NCI-H187 treated with DMSO at 0.1 percent for 48 hours (cell line): ENCODE data around the gene UGT1A9.

Experiments used
- DNase-seq: peaks from one replicate; lab custom pipeline; 2025; lab: John Stamatoyannopoulos, UW

The UGT1A9 gene

DNA sequence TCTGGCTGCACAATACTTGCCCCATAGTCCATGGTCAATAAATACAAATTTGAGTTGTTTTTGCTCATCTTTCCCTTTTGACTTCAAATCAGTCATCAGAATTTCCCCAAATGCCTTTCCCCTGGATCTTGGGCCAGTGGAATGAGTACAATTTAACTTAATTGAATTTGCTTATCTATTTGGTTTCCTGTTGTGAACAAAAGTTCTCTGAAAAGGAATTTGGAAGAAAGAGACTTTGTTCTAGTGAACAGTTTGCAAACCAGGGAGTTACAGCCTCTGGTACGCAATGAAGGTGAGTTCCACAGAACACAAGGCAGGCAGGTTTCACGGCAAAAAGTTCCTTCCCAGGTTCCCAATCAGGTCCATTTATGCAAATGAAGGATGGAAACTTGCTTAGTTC is 87.2 kb downstream of the UGT1A9 start:
- DNase-seq = no peak

GRCh38 chr2:233760043-233760442 is 88.3 kb downstream of the UGT1A9 start, which contains the start of gene UGT1A1:
TSS of gene UGT1A1 (plus strand) at chr2:233760270. CDS start at chr2:233760288, 18 bp downstream.
- no peak for DNase-seq

DNA sequence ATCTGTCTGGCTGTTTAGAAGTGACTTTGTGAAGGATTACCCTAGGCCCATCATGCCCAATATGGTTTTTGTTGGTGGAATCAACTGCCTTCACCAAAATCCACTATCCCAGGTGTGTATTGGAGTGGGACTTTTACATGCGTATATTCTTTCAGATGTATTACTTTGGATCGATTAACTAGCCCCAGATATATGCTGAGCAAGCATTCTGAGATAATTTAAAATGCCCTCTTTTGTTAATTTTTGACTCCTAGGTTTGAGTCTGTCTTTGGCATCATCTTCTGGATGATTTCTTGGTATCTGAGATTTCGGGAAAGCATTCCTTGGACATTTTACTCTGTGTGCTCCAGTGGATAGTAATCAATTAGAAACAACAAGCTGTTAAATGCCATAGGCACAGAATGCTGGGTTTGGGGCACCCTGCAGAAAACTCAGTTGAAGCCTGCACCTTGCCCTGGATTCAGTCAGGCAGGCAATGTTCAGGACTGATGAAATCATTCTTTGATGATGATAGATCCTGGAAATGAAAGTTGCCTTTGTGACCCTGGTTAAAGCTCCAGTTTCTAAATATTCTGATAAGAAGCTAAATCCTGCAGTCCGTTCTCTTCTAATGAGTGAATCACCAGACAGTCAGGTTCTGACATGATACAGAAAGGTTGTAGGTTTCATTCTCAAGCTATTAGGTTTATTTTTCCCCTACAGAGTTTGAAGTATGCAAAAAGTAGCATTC is 89.5 kb downstream of the UGT1A9 start:
- no peak for DNase-seq

GRCh38 chr2:233764264-233764663 is 92.6 kb downstream of the UGT1A9 start:
- no peak for DNase-seq

DNA sequence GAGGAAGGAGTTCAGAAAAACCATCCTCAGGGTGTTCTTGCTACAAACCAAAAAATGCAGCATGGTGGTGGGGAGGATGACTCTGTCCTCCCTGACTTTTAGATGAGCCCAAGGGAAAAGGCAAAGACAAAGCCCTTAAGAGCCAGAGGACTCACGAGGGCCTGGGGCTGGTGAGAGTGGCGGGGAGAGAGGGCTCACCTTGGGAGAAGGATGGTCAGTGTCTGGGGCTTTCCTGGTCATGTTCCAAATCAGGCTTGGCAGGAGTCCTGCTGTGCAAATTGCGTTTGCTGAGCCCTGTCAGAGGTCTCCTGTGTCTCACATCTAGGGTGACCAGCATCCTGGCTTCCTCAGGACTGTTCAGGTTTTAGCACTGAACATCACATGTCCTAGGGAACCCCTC is 93.1 kb downstream of the UGT1A9 start:
- DNase-seq = no peak

DNA sequence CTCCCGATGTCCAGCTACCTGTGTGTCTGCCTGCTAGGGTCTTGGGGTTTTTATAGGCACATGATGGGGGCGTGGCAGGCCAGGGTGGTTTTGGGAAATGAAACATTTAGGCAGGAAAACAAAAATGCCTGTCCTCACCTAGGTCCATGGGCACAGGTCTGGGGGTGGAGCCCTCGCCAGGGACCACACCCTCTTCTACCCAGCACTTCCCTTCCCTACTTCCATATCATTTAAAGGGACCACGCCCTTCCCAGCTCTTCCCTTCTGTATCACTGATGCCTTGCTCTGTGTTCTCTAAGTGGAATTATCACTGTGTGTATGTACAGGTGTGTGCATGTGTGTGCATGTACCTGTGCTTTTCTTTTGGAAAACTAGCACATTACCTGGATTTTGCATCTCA is 94.7 kb downstream of the UGT1A9 start:
- DNase-seq = no peak

GRCh38 chr2:233768076-233768475 is 96.4 kb downstream of the UGT1A9 start:
- DNase-seq = no peak

DNA sequence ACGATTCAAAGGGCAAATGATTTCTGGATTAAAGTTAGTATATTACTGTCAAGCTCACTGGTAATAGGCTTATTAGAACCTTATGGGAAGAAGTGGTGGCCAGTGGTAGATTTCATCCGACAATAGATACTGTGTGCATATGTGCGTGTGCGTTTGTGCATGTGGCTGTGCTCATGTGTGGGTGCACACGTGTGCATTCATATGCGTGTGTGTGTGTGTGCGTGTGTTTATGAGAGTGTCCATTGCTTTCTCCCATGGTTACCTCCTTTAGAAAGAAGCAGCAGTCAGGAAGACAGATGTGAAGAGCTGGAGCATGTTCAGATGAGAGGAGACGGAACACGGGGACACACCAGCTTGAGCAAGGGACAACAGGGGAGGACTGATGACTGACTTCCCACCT is 97.6 kb downstream of the UGT1A9 start:
- DNase-seq = no peak

GRCh38 chr2:233772153-233772552 is 100.5 kb downstream of the UGT1A9 start:
- DNase-seq = no peak

DNA sequence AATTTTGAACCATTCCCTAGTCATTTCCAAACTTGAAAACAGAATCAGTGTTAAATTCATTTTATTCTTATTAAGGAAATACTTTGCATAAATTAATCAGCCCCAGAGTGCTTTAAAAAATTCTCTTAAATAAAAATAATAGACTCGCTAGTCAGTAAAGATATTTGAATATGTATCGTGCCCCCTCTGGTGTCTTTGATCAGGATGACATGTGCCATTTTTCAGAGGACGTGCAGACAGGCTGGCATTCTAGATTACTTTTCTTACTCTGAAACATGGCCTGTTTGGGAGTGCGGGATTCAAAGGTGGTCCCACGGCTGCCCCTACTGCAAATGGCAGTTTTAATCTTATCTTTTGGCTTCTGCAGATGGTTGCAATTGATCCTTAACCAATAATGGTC is 100.9 kb downstream of the UGT1A9 start:
- DNase-seq = no peak

- no peak for DNase-seq
Measured at GRCh38 chr2:233773854-233774253, 102.2 kb downstream of the UGT1A9 start.

- DNase-seq = no peak
Measured at GRCh38 chr2:233775414-233775813, 103.7 kb downstream of the UGT1A9 start.

DNA sequence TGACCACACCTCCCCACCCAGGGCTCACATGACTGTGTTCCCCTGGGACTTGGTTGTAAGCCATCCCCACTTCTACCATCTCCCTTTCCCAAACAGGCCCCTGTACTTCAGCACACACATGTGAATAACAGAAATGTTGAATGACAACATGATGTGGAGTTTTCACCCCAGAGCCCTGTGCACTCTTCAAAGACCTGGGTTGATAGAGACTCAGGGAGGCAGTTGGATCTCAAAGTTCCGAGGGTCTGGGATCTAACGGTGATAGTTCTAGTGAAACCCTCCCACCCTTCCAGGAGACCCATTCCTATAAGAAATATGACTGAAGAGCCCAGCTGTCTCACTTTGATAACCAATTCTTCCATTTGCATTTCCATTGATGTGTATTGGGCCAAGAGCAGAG is 106.3 kb downstream of the UGT1A9 start, which contains the start of gene MROH2A:
Gene MROH2A, plus strand, starts transcription at position 301 of the 400 bp plus-strand sequence. CDS start 1,029 bp downstream, outside the sequence.
- DNase-seq = no peak

DNA sequence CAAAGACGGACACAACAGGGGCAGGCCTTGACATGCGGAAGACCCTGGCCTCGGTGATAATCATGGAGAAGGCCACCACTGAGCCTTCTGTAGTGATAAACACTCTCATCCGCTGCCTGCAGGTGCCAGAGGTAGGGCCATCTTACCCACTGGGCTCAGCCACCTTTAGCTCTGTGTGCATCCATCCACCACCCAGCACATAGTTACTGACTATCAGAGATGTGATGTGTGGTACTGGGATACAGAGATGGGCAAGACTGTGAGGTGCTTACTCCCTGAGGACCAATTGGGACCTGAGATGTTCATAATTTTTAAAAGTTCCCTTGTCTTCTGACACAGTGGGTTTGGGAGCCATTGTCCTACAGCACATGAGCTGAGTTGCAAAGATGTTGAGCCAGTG is 108.0 kb downstream of the UGT1A9 start:
- no peak for DNase-seq

- DNase-seq = no peak
Measured at GRCh38 chr2:233780771-233781170, 109.1 kb downstream of the UGT1A9 start.

- no peak for DNase-seq
Measured at GRCh38 chr2:233789554-233789953, 117.9 kb downstream of the UGT1A9 start.

- DNase-seq = no peak
Measured at GRCh38 chr2:233791151-233791882, 119.6 kb downstream of the UGT1A9 start.

DNA sequence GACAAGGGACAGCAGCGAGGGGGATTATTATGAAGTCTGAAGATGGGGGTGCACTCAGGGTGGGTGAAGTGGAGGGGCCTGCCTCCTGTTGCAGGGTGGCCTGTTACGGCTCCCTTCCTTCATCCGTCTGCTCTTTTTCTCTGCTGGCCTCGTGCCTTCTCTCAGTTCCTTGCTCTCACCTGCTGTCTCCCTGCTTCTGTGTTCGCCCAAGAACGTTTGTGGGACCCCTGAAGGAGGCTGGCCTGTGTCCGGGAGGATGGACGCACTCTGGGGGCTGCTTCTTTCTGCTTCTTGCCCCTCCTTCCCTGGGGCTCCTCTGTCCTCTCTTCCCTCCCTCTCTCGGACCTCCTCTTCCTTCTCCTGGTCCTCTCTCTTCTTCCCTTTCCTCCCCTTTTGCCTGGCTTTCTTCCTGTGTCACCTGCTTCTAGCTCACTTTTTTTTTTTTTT is 120.2 kb downstream of the UGT1A9 start:
- DNase-seq = no peak

DNA sequence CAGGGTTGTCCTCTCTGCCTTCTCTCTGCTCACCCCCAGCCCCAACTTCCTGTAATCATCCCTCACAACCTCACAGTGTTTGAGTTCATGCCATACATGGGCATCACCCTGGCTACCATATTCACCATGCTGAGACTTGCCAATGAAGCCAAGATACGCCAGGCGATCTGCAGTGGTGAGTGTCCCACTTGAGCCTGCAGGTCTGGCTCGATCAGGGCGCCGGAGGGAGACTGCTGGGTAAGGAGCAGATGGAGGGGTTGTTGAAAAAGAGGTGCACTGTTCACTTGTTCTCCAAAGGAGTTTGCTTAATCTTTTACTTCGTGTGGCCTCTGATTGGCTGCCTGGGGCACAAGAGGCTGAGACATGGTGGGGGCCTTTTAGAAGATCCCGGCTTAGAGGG is 121.0 kb downstream of the UGT1A9 start:
- DNase-seq = no peak

DNA sequence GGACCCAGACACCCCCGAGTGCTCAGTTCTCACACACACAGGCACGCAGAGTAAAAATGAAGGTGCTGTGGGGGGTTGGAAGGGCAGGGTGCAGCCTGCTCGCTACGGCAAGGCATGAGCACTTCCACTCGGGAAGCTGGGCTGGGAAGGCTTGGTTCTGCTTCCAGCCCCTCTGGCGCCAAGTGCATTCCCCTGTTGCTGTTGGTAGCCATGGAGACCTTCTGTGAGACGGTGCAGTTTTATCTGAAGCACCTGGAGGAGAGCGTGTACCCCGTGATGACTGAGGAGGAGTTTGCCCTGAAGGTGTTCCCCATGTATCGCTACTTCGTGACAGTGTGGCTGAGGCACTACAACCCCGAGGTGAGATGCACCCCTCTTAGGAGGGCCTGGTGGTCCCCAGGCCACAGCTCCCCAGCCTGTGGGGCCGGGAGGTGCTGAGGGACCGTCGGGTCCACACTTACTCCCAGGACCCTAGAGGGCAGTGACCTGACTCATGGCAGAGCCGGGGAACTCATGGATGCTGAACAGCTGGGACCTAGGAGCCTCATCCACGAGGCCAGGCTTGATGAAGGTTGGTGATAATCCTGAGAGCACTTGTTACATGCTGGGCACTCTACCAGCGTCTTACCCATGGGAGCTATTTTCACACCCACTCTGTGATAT is 121.9 kb downstream of the UGT1A9 start:
- DNase-seq = no peak

GRCh38 chr2:233794128-233794658 is 122.5 kb downstream of the UGT1A9 start:
- DNase-seq = no peak

GRCh38 chr2:233795735-233796171 is 124.1 kb downstream of the UGT1A9 start:
- no peak for DNase-seq
